Left colon (tissue), 2 donors: ENCODE measurements around the gene ZCCHC3. TPM values are rescaled to one million over a fixed set of nuclear protein-coding genes. Genes with fewer than 3 reads are reported as not detected.

Experiments used
- ATAC-seq: fragments of 200-7000 bp; cut with Tn5 transposase; one replicate; pipeline ENCODE4 v1.9.1; 2020; ENCODE audit warnings: mild to moderate bottlenecking, moderate library complexity
- DNase-seq, 2 donors: peaks; one replicate each; pipeline ENCODE4 v3.0.0-alpha.2; 2020
- intact Hi-C, 2 donors: fragments of 100-400 bp; cut with DNase I in 1 of 2; cut with micrococcal nuclease in 1 of 2; formaldehyde crosslinking; loops; one replicate each; pipeline versions ENCODE4 v1.11.2 to v1.14.0; 2022; cut with DNase I, micrococcal nuclease
- total RNA-seq, 2 donors: library from RNA; stranded (reverse); fragmentation: NEBNext Ultra II Directional; extraction: Animal tissue kit (Norgen Biotek cat#: 25700); gene quantifications; one replicate each; pipeline ENCODE4 v1.2.1, GENCODE V29; 2021
- donor health status: DM: no; HTN: no; CAD: no.
- donor health status: DM: yes; HTN: yes; CAD: no.

The ZCCHC3 gene
- total RNA-seq, 2 donors from 2014 or later, result 10.2 to 13.0 TPM

DNA sequence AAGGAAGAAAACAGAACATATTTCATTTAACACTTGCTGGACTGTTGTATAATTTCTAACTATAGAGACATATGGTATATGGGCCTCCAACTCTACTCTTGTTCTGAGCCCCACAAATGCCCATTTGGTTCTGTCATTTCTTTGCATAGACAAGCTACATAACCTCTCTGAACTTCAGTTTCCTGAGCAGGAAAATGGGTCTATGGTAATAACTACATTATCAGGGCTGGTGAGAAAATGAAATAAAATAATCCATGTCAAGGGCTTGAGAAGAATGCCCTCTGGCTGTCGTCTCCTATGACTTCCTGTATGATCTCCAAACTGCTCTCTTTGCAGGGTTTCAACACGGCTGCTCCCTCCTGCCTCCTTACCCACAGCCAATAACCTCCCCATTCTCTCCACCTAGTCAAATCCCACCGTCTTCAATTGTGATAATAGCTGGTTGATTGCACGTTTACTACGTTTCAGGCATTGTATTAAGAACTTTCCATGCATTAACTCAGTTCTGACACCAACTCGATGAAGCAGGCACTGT, 12.0 kb downstream of the ZCCHC3 start:
- intact Hi-C loops, result no loop called here
- DNase-seq, result no peak
- ATAC-seq, result peak; percentile 12

DNA sequence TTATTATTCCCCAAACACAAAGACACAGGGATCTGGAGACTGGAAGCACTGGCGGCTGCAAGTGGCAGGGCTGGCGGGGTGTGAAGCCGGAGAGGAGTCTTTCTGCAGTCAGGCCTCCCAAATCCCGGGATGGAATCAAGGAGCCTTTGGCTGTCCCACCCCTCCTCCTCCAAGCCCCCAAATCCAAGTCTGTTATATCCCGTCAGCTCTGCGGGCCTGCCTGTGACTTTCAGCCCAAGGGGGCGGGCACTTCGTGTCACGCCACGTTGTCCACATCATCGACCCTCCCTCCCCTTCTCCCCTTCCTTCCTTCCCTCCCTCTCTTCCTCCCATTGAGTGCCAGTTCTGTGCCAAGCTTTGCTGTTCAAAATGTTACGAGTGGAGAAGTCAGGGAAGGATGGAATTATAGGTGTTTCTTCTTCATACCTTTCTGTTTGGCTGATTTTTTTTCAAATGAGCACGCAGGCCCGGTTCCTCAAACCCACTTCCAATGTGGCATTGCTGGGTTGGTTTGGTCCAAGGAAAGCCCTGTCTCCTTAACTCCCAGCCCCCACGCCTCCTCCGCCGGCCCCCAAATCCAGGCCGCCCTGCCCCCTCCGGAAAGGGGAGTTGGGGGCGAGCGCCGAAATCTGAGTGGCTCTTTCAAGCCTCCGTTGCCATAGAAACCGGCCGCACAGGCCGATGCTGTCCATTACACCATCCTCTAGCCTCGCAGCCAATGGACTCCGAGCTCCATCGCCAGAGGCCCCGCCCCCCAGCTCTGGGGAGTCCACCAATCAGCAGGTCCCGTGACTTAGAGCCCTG, 12.7 kb downstream of the ZCCHC3 start:
- DNase-seq, result peak; percentile 86 to 94
- intact Hi-C loops, result no loop called here
- peak; percentile 84 for ATAC-seq

DNA sequence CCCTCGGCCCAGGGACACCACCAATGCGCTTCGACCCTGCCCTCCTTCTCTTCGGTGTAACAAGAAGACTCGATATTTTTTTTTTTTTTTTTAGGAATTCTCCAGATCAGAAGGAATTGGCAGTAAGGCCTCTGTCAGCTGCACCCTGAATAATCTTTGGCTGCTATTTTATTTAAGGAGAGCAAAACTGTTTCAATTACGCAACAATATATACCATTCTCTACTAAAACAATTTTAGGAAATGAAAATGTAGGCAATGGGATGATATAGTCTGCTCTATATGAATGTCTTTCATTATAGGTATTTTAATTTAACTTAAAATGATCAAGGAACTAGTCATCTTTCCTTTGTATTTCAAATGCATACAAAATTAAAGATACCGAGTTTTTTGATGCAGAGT, 13.3 kb downstream of the ZCCHC3 start:
- ATAC-seq (no peak), DNase-seq (no peak)
- intact Hi-C loops, result no loop called here

DNA sequence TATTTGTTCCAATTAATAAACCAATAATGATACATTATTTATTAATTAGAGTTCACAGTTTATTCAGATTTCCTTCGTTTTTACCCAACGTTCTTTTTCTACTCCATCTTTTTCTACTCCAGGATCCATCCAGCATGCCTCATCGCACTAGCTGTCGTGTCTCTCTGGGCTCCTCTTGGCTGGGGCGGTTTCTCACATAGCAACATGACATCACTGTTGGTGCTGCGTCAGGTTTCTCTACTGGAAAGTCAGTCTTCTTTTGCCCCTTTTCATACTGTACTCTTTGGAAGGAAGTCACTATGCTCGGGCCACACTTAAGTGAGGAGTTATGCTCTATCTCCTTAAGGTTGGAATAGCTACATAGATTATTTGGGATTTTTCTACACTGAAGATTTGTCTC, 14.2 kb downstream of the ZCCHC3 start:
- no peak for ATAC-seq
- intact Hi-C loops, result no loop called here
- no peak for DNase-seq

DNA sequence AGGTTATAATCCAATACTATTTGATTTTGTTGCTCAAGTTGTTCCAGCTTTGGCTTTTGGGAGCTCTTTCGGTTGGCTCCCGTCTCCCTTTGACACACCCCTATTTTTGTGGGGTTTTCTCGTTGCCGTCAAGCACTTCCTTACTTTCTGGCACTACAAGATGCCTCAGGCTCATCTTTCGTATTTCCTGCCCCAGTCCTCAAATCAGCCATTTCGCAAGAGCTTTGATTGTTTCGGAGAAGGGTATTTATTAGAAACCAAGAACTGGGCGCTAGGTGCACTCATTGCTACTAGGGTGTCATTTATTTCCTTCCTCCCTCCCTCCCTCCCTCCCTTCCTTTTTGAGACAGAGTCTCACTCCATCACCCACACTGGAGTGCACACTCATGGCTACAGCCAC, 14.7 kb downstream of the ZCCHC3 start:
- ATAC-seq, result no peak
- intact Hi-C loops, result no loop called here

DNA sequence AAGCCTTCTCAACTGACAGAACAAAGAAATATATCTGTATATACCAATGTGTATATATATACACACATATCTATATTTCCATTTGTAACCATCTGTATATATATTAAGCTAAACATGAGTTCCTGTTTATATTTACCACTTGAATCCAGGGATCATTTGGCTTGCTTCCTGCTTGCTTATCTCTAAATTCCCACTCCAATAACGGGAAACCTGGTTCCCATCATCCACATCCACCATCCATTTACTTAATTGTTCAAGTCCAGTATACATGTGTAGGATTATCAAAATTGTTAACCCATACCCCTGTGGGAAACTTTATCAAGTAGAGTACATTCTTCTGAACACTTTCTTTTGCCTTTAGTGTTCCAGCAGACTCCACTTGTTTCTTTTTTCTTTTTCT, 15.5 kb downstream of the ZCCHC3 start:
- intact Hi-C loops, result no loop called here
- DNase-seq (no peak), ATAC-seq (no peak)

More for the DNA sequence above, 14.7 kb downstream of the ZCCHC3 start:
- no peak for DNase-seq

DNA sequence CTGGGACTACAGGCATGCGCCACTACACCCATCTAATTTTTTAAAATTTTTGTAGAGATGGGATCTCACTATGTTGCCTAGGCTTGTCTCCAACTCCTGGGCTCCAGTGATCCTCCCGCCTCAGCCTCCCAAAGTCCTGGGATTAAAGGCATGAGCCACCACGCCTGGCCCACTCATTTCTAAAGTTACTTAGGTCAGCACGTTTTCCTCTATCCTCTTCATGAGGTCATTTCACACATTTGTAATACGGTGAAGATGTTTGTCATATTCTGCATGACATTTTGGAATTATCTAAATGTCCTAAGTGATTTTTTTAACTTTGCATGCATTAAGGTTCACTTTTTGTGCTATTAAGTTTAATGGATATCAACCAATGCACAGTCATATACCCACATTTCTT, 16.0 kb downstream of the ZCCHC3 start:
- ATAC-seq, result no peak
- DNase-seq, result no peak
- intact Hi-C loops, result no loop called here

DNA sequence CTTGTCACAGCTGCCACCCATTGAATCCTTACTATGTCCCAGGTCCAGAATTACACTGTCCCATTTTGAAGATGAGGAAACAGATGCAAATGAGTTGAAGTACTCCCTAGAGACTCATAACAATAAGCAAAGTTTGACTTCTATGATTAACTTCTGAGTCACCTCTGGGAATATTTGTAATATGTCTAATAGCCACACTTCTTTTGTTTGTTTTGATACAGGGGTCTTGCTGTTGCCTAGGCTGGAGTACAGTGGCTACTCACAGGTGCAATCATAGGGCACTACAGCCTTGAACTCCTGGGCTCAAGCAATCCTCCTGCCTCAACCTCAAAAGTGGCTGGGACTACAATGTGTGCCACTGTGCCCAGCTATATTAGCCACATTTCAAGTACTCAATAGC, 16.6 kb downstream of the ZCCHC3 start:
- no peak for DNase-seq
- intact Hi-C loops, result no loop called here
- no peak for ATAC-seq

DNA sequence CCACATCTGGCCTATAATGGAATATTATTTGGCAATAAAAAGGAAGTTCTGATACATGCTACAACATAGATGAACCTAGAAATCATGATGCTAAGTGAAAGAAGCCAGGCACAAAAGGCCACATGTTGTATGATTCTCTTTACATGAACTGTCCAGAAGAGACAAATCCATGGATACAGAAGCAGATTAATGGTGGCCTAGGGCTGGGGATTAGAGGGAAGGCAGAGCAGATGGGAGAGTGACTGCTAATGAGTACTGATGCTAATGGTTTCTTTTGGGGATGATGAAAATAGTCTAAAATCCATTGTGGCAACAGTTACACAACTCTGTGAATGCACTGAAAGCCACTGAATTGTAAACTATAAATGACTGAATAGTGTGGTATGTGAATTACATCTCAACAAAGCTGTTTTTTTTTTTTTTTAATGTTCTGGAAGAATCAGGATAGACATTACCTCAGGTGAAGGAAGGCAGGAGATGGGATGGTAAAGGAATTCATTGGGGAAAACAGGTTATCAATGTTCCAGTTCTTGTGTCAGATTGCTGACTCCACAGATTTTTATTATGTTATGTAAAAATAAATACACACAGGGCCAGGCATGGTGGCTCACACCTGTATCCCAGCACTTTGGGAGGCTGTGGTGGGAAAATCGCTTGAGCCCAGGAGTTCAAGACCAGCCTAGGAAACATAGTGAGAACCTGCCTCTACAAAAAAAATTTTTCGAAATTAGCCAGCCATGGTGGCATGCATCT, 19.1 kb downstream of the ZCCHC3 start:
- DNase-seq (no peak), ATAC-seq (no peak)
- intact Hi-C loops, result no loop called here

DNA sequence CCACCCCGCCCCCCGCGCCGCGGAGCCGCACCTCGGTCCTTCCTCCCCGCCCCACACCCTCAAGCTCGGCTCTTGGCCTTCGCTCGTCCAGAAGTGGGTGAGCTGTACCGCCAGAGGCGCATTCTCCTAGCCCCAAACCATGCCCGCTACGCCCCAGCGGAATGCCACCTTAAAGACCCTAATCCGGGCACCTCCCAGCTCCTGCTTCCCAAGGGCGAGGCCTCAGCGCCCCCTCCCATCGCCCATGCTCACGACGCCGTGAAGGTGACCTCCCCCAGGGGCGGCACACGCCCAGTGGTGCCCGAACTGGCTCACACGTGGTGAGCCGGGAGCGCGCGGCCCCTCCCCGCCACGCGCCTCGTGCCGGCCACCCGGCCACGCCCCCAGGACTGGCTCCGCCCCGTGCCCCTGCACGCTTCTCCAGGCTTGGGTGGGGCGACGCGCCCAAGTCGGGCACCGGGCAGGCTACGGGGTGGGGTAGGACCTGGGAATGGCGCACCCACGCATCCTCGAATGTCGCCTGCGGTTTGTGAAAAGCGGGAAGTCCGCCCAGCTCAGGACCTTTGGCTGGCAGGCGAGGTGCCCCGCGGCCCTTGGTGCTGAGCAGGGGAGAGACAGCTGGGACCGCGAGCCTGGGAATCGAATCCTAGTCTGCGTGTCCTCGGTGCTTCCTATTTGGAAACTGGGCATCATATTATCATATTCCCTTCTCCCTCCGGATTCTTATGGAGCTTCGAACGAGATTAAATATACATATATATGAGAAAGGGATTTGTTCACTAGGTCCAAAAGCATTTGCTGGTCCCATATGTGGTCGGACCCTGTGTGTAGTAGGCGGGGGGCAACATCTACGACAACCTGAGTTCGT, 27.0 kb downstream of the ZCCHC3 start:
- intact Hi-C loops, result no loop called here

DNA sequence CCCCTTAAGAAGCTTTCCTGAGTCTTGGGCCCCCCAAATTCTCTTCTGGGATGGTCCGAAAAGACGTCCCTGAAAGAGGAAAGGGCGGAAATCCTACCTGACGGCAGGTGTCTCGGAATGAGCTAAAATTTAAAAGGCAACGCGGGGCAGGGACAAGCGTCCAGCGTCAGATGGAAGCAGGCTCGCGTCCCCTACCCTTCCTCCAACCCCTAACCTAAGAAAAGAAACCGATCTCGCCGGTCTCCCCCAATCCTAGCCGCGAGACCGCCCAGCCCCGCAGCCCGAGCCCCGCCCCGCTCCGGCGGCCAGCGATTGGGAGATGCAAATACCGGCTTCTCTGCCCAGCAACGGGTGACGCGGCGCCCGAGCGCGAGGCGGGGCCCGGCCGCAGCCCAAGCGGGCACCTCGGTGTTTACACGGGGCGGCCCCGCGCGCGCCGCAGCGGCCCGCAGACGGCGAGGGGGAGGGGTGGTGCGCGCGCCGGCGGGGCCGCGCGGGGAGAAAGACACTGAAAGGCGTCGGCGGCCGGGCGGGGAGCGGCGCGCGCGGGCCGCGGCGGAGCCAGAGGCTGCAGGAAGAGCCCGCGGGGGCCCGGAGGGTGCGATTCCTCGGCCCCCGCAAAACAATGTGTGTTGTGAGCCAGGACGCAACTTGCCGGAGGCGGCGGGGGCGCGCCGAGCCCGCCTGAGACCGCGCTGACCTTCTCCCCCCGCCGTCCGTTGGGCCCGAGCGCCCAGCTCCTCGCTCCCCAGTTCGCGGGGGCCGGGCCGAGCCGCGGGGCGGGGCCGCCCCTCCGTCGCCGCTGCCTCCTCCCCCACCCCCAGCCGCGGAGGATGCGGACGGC, 27.9 kb downstream of the ZCCHC3 start, which contains the start of gene SOX12:
TSS of gene SOX12 (plus strand) at position 508 of the 844 bp plus-strand sequence. CDS start 373 bp downstream, outside the sequence.
- intact Hi-C loops, result no loop called here
- DNase-seq, result peak; percentile 97 to 99
- peak; percentile 79 for ATAC-seq

More for the DNA sequence above, 27.0 kb downstream of the ZCCHC3 start:
- ATAC-seq (peak; percentile 84), DNase-seq (peak; percentile 94 to 98)

DNA sequence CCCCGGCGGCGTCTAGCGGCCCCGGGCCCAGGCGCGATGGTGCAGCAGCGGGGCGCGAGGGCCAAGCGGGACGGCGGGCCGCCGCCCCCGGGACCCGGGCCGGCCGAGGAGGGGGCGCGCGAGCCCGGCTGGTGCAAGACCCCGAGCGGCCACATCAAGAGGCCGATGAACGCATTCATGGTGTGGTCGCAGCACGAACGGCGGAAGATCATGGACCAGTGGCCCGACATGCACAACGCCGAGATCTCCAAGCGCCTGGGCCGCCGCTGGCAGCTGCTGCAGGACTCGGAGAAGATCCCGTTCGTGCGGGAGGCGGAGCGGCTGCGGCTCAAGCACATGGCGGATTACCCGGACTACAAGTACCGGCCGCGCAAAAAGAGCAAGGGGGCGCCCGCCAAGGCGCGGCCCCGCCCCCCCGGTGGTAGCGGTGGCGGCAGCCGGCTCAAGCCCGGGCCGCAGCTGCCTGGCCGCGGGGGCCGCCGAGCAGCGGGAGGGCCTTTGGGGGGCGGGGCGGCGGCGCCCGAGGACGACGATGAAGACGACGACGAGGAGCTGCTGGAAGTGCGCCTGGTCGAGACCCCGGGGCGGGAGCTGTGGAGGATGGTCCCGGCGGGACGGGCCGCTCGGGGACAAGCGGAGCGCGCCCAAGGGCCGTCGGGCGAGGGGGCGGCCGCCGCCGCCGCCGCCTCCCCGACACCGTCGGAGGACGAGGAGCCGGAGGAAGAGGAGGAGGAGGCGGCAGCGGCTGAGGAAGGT, 28.7 kb downstream of the ZCCHC3 start:
- intact Hi-C loops, result no loop called here
- DNase-seq (peak; percentile 64 to 73), ATAC-seq (no peak)

DNA sequence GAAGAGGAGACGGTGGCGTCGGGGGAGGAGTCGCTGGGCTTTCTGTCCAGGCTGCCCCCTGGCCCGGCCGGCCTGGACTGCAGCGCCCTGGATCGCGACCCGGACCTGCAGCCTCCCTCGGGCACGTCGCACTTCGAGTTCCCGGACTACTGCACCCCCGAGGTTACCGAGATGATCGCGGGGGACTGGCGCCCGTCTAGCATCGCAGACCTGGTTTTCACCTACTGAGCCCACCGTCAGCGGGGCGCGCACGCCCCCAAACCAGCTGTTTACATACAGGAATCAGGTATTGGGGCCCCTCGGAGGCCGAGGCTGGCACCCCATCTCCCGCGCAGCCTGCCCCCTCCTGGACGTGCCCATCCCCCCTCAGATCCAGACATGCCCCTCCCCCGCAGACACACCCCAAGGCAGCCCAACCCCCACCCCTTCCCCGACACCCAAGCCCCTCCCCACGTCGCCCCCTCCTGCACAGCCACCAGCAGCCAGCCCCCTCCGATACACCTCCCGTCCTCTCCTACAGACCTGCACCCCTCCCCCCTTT, 29.3 kb downstream of the ZCCHC3 start:
- no peak for ATAC-seq
- intact Hi-C loops, result no loop called here
- DNase-seq, result peak in 1 of 2 donors; percentile 51

DNA sequence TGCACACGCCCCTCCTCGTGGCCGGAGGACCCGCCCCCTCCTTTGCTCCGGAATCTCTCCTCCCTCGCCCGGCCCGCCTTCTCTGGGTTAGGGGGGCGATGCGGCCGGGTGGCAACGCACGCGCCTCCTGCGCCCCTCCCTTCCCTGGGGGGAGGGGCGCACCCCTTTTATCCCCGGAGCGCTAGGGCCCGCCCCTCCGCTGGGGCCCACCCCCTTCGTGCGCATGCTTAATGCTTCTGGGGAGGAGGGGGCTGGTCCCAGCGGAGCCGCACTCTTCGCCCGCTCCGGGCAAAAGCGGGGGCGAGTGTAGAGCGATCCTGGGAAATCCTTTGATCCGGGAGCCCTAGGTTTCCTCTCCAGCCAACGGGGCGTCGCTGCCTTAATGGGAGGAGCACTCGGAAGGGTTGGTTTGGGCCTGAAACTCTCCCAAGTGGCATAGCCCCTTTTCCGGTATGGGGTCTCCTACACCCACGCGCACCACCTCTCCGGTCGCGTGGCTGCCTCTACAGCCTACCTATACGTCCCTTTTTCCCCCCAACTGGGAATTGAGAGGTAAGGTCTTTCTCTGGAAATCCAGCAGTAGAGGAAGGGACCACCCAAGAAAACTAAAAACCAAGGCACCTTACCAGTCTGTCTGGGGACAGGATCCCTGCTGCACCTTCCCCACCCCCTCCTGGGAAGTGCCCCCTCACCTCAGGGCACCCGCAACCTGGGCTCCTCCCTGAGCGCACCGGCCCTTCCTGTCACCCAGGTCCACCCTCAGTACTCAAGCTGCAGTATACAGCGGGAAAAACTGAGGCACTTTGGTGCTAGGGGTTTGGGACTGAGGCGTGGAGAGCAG, 30.0 kb downstream of the ZCCHC3 start:
- intact Hi-C loops, result no loop called here
- peak; percentile 6 for ATAC-seq

DNA sequence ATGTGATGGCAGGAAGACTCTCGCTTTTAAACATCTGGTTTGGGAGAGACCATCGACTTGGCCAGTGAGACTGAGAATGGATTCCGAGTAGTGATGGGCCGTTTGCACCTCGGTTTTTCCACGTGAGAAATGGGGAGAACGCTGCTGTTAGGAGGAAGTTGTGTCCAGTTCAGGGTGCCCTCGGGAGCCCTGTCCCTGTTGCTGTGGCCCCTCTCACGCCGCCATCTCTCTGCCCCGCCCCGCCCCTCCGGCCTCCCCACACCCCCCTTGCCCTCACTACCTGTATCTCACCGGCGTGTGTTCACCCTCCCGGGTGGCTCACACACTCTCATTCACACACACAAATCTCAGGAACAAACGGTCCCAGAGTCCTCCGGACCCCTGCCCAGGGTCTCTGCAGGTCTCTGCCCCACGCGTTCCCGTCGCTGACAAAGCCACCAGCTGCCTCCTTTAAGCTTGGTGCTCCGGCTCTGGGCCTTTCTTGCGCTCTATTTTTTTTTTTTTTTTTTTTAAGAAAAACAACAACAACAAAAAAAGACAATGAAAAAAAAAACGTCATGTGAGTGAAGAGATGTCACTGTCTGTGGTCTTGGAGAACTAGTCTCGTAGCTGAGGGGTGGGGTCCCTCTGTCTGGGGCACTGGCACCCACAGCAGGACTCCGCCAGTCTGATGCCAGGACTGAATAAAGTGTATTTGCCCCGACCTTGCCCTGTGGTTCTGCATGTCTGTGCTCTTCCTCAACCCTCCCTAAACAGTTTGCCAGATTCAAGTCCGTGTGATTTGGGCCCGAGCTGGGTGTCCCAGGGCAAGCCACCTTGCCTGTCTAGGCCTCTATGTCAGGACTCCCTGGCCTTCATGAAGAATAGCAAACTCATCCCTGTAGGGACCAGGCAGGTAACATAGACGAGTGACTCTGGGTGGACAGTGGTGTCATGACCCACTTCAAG, 30.9 kb downstream of the ZCCHC3 start:
- intact Hi-C loops, result no loop called here
- no peak for DNase-seq
- no peak for ATAC-seq

More for the DNA sequence above, 30.0 kb downstream of the ZCCHC3 start:
- DNase-seq, result peak; percentile 80 to 86
